GM10266 (cell line): ENCODE measurements around the gene VDR.

Experiments used
- DNase-seq: peaks from one replicate; pipeline ENCODE4 v3.0.0; 2012; ENCODE audit errors: extremely low spot score
- TF ChIP-seq, protein P1 (sequence below): IDR thresholded peaks from 2 replicates; pipeline ENCODE4 v1.5.1; 2012; ENCODE audit warnings: mild to moderate bottlenecking, low read depth; ENCODE audit not compliant: control insufficient read depth, insufficient read depth; ENCODE audit errors: missing control alignments

The VDR gene

GRCh38 chr12:47909839-47910465, 5.2 kb upstream of the VDR start:
- no peak for DNase-seq

DNA sequence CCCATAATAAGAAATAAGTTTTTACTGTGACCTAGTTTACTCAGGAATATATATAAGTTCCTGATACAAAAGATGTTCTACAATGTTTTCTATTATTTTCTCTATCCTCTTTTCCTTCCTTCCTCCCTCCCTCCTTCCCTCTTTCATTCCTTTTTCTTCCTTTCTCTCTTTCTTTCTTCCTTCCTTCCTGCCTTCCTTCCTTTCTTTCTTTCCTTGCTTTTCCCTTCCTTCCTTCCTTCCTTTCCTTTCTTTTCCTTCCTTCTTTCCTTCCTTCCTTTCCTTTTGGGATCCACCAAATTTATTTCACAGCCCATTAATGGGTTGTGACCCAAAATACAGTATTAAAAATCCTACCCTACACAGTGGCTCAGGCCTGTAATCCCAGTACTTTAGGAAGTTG, 3.9 kb upstream of the VDR start:
- TF ChIP-seq, protein P1, sequence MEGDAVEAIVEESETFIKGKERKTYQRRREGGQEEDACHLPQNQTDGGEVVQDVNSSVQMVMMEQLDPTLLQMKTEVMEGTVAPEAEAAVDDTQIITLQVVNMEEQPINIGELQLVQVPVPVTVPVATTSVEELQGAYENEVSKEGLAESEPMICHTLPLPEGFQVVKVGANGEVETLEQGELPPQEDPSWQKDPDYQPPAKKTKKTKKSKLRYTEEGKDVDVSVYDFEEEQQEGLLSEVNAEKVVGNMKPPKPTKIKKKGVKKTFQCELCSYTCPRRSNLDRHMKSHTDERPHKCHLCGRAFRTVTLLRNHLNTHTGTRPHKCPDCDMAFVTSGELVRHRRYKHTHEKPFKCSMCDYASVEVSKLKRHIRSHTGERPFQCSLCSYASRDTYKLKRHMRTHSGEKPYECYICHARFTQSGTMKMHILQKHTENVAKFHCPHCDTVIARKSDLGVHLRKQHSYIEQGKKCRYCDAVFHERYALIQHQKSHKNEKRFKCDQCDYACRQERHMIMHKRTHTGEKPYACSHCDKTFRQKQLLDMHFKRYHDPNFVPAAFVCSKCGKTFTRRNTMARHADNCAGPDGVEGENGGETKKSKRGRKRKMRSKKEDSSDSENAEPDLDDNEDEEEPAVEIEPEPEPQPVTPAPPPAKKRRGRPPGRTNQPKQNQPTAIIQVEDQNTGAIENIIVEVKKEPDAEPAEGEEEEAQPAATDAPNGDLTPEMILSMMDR: no peak
- DNase-seq: no peak

More at GRCh38 chr12:47909839-47910465, 5.2 kb upstream of the VDR start:
- TF ChIP-seq, protein P1: no peak

- TF ChIP-seq, protein P1: no peak
- DNase-seq: no peak
Measured at GRCh38 chr12:47907851-47908454, 3.2 kb upstream of the VDR start.

GRCh38 chr12:47903927-47904712, 674 bp downstream of the VDR start:
- DNase-seq: peak; percentile 29
- TF ChIP-seq, protein P1: no peak

DNA sequence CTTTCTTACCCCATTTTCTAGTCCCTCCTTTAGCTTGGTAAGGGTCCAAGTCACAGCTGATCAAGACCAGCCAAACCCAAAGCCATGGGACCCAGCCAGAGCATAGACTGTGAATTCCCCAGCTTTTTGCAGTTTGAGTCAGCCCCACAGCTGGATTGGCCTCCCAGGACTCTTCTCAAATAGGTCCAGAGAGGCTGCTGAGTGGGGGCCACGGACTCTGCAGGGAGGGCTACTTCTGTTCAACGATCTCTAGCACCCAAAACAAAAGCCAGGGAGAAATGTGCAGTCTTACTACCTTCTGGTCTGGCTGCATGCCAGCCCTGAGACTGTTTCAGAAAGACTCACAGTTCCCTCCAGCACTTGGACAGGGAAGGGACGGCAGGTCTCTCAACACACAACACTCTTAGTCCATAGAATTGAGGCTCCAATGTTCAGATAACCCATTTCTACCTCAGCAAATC, 1.6 kb downstream of the VDR start:
- peak; percentile 41 for DNase-seq
- TF ChIP-seq, protein P1: no peak

DNA sequence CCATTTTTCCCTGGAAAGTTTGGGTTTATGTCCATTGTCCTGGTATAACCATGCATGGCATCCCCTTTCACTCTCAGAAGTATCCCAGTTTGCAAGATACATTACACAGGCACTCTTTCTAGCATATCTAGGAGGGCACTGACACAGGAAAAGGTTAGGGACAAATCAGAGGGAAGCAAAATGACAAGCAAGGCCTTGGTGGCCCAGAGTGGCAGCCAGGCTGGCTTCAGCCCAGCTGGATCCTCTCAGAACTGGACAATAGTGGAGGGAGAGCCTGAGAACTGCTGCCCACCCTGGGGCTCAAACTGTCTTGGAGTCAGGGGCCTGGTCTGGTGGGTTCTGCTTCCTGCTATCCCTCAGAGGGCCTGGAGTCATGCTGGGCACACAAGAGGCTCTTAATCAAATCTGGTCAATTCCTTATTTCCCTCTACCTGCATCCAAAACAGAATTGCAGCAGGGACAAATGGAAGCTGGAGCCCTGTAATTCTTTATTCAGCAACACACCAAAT, 2.6 kb downstream of the VDR start:
- TF ChIP-seq, protein P1: no peak
- DNase-seq: no peak
